HG03575 (cell line): ENCODE results near the gene OTP.

ENCODE experiments used
- ATAC-seq: cut with Tn5 transposase; IDR thresholded peaks from one replicate; pipeline ENCODE4 v1.9.1; 2021; ENCODE audit not compliant: unreplicated experiment, insufficient number of reproducible peaks, low FRiP score; ENCODE audit errors: extremely low read depth

OTP gene

DNA sequence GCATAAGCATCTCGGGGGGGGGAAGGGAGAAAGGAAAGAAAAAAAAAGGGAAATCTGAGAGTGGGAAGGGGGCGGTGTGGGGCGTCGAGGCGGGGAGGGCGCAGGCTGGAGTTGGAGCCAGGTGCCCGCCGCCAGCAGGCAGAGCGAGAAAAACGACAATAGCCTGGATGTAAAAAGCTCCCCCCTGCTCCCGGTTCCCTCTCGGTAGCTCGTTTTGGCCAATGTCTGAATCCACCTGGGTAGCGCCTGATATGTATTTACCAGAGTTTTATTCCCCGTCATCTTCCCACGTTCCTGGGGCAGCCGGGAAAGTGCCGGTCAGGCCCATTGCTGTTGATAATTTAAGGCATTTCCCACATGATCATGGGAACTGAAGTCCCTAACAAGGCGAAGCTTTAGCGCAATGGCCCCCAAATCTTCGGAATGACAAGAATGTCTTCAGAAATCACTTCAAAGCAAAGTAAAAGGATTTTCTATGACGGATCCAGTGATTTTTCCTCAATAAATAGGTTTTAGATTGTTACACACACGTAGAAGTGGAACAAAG is 3.0 kb upstream of the OTP start:
- ATAC-seq, result no peak

DNA sequence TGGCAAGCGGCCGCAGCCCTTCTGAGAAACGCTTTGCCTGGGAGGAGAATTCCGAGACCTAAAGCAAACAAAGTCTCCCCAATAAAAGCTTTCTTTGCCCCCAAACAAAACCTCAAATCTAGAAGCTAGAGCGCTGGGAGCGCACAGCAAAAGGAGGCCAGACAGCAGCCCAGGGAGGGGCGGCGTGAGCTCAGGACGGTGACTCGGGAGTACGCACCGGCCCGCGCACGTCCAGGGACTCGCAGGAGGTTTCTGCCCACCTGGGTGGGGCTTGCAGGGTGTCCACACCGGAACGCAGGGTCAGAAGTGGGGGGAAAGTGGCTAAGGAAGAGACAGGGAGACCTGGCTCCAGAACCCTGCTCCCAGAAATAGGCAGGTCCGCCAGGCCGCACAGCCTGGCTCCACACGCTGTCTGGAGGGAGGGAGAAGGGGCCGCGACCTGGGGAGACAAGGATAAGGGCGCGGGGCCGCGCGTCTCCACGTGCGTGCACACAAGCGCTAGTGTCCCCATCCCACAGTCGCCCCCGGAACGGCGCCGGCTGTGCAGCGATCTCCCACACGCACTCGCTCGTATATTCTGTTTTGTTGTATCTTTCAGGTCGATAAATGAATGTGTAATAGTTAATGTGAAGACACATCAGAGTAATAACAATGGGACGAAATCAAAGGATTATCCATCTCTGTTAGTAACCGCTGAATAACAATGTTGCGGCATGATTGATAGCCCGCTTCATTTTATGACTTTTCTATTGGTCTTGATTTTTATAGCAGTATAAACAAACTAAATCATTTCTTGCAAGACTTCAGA is 2.3 kb upstream of the OTP start:
- ATAC-seq, result no peak

DNA sequence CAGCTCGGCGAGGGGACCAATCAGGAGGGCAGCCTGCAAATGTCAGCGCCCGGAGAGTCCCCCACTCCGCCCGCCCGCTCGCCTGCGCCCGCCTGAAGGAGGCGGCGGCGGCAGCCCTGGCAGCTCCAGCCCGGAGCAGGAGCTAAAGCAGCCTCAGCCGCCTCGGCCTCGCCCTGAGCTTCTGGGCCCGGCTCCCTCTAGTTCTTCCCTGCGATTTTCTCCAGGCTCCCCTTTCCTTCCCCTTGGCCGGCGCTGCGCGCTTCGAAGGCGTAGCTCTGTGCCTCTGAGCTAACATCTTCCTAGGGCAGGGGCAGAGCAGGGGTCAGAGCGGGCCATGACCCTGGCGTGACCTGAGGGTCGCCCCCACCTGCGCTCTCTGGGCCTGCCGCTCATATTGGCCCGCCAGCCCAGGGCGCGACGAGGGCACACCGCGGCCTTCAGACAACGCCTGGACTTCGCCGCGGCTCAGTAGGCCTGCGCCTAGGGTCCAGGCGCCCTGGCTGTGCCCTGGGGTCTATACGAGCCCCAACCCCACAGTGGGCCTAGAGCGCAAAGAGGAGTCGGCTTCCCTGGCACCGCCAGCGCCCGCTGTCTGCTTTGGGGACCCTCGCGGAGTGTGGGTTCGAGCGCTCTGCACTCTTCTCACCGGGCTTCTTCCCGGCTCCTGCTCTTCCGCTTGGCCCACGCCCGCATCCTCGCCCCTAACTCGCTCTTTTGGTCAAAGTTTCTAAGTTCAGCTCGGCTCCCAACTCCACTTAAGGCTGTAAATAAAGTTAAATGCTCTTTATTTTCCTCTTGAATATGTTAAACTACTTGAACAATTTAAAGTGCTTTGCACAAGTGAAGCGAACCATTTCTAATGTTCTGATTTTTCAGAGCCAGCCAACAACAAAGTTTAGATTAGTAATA is 504 bp upstream of the OTP start:
- ATAC-seq, result no peak

DNA sequence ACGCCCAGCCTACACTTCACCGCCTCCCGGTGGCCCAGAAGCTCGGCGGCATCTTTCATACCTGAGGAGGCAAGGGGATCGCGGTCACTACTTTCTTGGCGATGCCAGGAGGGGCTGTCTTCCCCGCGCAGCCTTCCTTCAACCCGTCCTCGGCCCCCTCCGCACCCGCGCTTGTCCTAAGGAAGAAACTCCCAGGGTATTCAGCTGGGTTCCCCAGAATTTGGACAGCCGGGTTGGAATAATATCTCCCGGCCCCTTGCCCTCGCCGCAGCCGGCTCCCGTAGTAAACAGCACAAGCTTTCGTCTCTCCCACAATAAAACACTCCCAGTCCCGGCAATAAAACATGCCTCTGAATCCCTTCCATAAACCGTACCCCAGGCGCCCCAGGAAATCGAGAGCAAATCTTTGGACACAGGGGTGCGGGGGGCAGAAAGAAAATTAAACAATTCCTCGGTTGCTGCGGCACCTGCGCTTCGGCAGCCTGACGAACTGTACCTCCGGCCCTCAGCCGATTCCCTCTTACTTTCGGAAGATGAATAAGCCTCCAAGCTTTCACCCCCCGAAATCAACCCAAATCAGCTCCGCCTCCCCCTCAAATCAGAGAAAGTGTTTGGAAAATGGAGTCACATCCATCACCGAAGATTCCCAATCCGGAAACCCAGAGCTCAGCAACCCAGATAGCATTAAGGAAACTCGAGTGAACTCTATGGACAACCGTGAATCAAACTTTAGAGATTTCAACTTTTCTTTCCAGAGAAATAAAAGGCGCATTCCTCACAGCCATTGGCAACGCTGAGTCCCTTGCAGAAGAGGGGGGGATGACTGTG is 1.1 kb downstream of the OTP start:
- no peak for ATAC-seq

DNA sequence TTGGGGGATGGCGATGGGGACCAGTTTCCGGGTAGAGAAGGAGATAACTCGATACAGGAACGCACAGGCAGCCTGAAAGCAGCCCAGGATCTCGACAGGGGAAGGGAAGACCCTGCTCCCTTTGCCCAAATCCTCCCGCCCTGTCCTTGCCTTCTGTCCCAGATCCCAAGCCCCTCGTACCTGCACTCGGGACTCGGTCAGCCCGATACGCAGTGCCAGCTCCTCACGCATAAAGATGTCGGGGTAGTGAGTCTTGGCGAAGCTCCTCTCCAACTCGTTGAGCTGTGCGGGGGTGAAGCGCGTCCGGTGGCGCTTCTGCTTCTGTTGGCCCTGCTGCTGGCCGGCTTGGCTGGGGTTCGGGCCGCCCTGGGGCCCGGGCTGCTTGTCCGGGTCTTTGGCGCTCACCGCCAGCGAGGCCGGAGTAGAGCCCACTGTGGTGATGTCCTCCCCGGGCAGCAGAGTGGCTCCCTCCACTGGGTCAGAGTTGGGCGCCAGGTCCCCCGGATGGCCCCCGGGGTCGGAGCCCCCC is 1.8 kb downstream of the OTP start:
- ATAC-seq, result no peak

DNA sequence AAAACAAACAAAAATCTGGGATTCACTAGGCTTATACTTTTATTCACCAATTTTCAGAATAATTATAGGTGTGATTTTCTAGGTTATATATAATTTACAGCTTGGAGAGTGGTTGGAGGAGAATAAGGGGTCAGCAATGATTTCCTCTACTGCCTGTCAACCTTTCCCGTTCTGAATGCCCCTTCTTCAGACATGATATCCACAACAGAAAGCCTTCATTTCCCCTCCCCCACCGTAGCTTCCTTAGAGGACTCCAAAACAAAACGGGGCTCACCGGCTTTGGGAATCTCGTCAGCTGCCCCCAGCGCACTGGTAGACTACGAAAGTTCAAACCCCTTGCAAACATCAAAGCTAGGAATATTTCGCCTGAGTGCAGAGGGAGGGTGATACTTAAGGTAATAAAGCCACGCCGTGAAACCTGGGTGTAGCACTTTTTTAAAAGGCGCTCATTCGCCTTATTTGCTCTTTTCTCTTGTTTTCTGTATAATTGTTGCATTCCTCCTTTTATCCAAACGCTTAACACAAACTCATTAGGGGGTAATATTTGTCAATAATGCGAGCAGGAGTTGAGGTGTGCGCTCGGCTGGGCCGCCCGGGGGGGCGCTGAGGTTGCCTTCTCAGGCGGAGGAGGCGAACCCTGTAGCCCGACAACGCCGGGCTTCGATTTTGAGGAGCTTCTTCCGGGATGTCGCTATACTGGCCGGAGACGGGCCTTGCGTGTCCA is 2.4 kb downstream of the OTP start:
- no peak for ATAC-seq

DNA sequence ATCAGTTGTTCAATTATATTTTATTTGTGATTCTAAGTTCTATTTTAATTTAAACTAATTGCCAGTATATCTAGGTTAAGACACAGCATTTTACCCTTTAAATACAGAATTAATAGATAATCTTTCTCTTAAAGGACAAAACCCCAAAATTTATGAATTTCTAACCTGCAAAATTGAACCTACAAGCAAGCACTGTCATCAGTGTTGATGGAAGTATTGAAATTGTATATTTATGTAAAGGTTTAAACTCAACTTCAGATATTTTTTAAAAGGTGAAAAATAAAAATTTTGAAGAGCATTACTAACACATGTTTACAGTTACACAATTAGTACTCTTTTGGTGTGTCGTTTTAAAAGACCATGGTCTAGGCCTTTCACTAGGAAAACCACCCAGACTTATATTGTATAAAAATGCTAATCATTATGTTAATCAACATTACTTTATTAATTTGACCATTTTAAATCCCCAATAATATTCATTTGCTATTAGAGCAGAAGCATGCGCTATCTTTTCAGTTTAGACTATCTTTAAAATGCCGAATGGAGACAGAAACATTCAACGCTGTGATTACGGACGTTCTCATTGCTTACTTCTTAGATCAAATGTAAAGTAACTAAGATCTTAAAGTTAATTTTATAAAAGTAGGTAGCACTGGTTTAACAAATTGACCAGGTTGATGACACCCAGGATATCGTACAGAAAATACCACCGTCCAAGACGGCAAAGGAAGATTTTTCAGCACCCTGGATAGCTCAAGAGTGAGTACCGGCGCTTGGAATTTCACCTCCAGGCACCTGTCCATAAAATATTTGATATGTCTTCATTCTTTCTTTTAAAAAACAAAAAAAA is 3.2 kb downstream of the OTP start:
- no peak for ATAC-seq

DNA sequence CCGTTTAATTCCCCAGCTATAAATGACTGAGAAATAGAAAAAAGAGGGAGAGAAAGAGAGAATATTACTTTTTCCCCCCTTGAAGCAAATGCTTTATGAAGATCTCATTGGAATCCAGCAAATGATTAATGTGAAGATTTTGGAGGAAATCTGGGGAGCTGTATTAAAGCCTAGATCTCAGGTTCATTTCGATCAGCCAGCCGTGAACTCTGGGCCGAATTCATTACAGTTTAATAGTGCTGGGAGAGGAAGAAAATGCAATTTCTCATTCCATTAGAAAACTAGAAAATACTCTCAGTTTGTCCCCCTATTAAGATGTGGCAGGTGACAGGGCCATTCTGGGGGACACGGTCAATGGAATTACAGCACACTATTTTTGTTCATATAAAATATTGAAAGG is 4.8 kb downstream of the OTP start:
- no peak for ATAC-seq

DNA sequence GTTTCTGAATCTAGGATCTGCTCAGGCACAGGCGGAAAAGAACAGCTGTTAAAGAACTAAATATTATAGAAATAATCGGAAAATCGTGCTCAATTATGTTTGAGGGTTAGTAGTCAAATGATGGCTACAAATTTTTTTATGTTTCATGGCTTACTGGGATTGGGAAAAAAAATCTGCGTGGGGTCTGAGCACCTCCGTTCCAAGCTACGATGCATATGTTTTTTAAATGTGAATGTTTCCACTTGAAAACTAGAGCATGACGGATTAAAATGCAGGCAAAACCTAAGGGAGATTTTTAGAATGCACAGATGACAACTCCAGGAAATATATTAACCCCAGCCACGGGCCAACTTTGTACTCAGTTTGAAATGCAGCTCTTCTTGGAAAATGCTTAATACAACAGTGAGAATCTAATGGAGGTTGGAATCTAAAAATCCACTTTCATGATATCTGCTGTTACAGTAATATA is 5.3 kb downstream of the OTP start:
- ATAC-seq, result no peak

DNA sequence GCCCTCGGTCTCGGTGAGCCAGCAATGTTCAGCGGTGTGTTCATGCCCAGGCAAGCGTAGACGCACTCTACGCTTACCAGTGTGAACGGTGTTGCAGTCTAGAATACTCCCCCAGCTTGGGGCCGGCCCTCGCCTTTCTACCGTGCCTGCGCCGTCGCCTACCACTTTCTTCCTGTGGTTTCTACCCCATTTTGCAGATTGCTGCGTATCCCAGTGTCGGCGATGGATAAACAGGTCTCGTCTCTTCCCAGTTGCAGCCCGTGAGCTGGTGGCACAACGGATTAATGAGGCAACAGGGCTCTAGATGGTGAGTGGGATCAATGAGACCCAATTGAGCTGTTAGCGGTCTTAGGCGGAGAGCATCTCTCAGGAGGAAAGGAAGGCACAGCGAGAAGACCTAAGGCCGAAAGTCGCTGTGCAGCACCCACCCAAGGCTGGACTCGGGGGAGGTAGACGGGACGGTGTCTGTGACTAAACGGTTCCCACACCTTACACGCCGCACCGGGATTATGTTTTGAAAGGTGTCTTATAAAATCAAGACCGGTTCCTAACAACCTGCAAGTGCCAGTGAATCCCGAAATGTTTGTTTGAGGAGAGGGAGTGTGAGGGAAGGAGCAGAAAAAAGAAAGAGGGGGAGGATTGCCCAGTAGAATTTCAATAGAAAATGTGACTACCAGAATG is 5.8 kb downstream of the OTP start:
- ATAC-seq, result no peak

DNA sequence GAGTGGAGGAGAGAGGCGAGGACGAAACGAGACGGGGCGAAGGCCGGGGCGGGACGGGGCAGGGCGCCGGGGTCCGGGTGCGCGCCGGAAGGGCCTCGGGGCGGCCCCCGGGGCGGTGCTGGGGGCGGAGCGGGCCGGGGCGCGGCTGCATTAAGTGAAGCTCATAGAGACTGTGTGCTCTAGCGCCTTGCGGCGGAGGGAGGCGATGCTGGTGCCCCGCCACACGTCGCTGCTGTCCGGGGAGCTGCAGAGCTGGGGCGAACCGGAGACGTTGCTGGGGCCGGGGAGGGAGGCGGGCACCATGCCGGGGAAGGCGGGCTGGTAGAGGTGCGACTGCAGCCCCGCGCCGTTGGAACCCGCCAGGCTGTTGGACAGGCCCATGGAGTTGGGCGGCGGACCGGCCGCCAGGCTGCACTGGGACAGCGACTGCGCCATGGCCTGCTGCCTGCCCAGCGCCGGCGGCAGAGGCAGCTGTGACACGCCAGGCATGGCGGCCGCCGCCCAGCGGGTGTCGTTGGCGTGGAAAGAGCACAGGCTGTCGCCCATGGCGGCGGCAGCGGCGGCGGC is 8.3 kb downstream of the OTP start:
- ATAC-seq, result no peak

DNA sequence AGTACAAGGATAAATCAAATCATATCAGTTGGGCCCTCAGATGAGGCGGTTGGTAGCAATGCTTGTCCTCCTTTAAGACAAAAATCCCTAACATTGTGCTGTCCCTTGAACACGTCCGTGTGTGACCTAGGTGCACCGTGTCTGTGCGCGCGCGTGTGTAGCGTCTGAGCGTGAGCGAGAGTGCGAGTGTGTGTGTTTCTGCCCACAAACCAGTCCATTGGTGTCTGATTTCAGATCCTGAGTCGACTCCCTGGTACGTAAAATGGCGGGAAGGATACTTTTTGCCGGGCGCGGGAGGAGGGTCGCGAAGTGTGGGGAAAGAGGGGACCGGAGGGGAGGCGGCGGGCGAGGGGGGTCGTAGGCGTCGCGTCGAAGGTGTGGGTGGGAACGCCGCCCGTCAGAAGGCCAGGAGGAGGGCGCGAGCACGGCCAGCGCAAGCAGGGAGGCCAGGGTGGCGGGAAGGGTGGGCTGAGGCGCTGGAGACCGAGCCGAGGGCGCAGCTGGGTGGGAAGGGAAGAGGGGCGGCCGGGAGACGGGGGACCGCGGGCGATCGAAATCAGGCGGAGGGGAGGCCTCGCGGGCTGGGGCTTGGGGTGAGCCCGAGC is 8.9 kb downstream of the OTP start:
- no peak for ATAC-seq

DNA sequence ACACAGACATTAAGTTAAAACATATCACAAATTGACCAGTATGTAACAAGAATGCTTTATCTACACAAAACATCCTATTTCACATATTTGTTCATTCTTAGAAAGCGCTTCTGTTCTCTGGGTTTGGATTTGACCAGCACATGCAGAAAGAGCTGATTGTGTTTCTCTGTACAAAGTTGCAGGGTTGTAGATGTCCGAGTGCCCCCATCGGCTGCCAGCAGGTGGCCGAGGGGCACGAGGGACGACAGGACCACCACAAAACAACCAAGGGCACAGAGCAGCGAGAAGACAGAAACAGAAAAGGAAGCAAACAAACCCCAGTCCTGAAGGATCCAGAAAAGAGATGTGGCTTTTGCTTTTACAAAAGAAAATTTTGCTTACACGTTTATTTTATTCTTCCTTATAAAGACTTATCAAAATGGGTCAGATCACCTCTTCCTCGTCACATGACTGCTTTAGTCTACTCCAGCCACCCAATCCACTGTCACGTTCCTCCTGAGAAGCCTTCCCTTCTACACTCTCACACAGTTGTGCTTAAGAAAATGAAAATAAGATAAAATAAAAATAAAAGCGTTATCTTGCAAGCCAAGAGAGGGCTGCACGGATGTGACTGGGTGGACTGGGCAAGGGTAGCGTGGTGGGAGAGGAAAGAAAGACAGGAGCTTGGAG is 9.5 kb downstream of the OTP start:
- no peak for ATAC-seq

DNA sequence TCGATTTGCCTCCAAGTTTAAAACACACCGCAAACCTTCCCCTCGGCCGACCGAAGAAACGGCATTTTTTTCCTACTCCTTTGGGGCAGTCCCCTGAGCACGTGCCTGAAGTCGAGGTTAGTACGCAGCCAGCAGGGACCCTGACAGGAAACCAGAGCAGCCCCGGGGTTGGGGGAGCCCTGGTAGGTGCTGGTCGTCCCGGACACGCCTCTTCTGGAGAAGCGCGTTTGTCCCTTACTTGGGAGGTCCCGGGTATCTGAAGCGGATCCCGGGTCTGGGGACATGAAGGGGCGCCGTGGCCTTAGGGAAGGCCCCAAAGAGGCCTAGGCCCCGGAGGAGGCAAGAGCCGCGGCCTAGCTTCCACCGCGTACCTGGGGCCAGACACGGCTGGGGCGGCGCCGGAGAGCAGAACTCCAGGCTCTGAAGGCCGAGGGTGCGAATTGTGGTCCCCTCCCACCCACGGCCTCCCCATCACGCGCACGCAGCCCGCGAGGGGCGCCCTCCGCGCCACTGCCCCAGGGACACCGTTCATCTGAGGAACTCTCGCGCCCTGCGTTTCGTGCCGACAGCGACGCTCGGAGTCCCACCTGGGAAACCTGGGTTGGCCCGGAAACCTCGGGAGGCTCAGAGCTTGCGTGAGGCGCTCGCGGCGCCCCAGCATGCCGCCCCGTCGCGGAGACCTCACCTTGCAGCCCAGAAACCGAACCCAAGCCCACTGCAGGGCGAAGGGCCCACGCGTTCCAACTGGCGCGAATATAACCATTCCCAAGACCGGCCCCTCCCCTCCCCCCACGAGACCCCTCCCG is 10.4 kb downstream of the OTP start:
- ATAC-seq, result no peak

DNA sequence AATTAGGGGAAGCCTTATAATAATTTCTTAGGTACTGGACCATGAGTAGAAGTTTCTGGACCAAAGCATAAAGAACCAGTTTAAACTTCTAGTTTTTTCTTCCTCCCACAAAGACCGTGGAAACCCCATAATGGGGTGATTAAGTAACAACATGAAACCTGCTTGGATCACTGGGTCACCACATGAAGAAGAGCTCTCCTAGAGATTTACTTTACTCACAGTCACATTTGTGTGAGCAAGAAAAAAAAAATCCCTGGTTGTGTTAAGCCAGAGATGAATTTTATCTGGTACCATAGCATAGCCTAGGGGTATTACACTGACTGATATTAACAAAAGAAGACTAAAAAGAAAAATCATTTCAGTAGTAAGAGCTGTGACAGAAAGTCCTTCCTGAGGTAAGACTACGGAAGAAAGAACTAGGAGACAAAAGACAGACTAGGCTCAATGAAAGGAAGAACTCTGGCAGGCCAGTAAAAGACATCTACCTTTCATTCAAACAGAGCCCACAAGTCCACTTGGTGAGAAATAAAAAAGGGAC is 15.2 kb downstream of the OTP start:
- no peak for ATAC-seq
